ENCODE measurements around the gene IGSF3.

The IGSF3 gene

DNA sequence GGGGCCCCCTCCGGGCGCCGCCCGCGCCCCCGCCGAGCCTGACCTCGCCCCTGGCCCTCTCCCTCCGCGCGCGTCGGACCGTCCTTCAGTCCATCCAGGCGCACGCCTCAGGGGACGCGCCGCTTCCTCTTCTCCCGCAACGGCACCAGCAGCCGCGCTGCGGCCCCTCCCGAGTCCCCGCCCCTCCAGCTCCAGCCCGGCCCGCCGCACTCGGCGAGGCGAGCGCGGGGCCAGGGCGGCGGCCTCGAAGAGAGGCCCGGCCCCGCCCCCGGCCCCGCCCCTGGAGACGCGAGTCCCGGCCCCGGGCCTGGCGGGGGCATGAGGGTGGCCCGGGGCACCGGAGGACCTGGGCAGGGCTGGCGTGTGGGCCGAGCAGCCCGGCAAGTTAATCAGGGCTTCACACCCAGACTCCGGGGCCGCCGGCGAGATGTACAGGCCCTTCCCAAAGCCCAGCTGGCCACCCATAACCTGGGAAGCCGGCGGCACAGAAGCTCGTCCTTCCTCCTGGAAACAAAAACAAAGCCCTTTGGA is at the start of gene IGSF3:
Gene IGSF3 (minus strand): TSS at position 159 of the 531 bp plus-strand sequence. CDS start 1,407 bp downstream, outside the sequence.
- Mint-ChIP-seq H3K4me1 (peaks cover 4% of the 10 kb centered on the region), H3K27ac (no peak within 1 kb of the TSS), H3K36me3 (no peaks in the 10 kb centered on the region), H3K4me3 (peak within 1 kb of the TSS; percentile 81), H3K27me3 (peaks cover 44% of the 10 kb centered on the region), H3K9me3 (no peaks in the 10 kb centered on the region)

DNA sequence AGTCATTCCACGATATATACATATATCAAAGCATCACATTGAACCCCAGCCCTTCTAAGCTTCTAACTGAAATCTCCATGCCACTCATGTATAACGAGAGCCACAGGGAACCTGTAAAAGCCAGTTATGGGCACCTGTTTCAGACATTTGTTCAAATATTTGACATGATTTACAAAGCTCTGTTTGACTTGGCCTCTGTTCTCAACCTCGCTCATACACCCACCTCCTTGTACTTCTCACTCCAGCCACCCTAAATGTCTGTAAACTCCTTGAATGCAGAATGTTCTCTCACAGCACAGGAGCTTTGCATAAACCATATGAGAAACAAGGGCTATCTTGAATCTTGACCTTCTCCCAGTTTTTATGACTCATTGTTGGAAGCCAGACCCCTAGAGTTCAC is 49.8 kb upstream of the IGSF3 start:
- Mint-ChIP-seq H3K9me3 (no peaks in the 10 kb centered on the region), H3K27ac (no peak overlapping the region), H3K4me1 (peaks cover 5% of the 10 kb centered on the region), H3K27me3 (no peaks in the 10 kb centered on the region), H3K4me3 (no peak overlapping the region), H3K36me3 (peaks cover 1% of the 10 kb centered on the region)

DNA sequence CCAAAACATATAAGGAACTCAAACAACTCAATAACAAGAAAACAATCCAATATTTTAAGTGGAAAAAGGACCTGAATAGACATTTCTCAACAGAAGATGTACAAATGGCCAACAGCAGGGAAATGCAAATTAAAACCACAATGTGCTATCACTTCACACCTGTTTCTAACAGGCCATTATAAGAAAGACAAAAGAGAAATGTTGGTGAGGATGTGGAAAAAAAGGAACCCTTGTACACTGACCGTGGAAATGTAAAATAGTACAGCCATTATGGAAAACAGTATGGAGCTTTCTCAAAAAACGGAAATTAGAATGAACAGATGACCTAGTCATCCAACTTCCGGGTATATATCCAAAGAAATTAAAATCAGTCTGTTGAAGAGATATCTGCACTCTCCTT is 48.9 kb upstream of the IGSF3 start:
- H3K36me3 Mint-ChIP-seq = peaks cover 1% of the 10 kb centered on the region
- H3K4me3 Mint-ChIP-seq = no peak overlapping the region
- no peaks in the 10 kb centered on the region for H3K9me3 Mint-ChIP-seq
- peaks cover 9% of the 10 kb centered on the region for H3K4me1 Mint-ChIP-seq
- no peak overlapping the region for H3K27ac Mint-ChIP-seq
- no peaks in the 10 kb centered on the region for H3K27me3 Mint-ChIP-seq

DNA sequence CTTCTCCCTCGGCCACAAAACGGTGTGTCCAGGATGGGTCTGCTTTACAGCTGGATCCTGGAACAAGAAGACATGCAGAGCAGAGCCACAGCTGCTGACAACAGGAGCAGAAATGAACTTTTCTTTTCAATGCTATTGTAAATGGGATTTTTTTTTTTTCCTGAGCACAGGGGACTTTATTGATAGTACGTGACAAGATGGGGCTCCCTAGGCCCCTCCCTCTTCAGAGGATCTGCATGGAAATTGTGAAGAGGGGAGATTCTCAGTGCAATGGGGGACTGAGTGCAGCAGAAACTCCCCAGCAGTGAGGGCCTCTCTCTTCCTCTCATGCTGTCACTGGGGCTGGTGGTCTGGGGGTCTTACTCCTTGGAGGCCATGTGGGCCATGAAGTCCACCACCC is 45.9 kb upstream of the IGSF3 start:
- Mint-ChIP-seq H3K36me3 (peaks cover 1% of the 10 kb centered on the region), H3K27me3 (peaks cover 1% of the 10 kb centered on the region), H3K9me3 (no peaks in the 10 kb centered on the region), H3K4me1 (peaks cover 13% of the 10 kb centered on the region), H3K4me3 (no peak overlapping the region), H3K27ac (no peak overlapping the region)

DNA sequence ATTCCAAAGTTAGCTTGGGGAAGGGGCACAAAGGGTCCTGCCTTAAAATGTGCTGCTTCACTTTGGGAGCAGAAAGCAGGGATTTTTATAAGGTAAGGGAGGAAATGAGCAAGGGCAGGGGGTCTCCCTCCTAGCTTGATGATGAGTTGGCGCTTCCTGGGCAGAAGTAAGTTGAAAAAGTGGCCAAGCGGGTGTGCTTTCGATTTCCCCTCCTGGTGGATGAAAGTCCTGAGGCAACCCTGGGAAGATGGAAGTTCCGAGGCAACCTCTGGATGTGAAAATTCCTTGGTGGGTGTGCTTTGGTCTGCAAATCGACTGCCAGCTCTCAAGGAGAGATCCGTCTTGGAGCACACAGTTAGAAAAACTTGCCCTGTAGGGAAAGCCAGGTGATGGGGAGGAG is 45.0 kb upstream of the IGSF3 start:
- Mint-ChIP-seq H3K9me3 (no peaks in the 10 kb centered on the region), H3K27me3 (peaks cover 1% of the 10 kb centered on the region), H3K4me3 (no peak overlapping the region), H3K4me1 (peaks cover 13% of the 10 kb centered on the region), H3K36me3 (peaks cover 1% of the 10 kb centered on the region), H3K27ac (no peak overlapping the region)

DNA sequence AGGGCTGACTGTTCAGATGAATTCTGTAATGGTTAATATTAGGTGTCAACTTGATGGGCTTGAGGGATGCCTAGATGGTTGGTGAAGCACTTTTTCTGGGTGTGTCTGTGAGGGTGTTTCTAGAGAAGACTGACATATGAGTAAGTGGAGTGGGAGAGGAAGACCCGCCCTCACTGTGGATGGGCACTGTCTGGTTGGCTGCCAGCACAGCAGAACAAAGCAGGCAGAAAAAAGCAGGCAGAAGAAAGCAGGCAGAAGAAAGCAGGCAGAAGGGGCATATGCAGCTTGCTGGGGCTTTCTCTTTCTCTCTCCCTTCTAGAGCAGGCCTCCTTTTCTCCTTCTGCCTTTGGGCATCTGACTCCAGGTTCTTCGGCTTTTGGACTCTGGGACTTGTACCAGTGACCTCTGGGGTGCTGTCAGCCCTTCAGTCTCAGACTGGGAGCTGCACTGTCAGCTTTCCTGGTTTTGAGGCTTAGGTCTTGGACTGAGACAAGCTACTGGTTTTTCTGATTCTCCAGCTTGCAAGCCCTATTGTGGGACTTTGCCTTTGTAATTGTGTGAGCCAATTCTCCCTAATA is 43.8 kb upstream of the IGSF3 start:
- peaks cover 1% of the 10 kb centered on the region for H3K36me3 Mint-ChIP-seq
- H3K27ac Mint-ChIP-seq = no peak overlapping the region
- peaks cover 1% of the 10 kb centered on the region for H3K27me3 Mint-ChIP-seq
- no peak overlapping the region for H3K4me3 Mint-ChIP-seq
- no peaks in the 10 kb centered on the region for H3K9me3 Mint-ChIP-seq
- peaks cover 13% of the 10 kb centered on the region for H3K4me1 Mint-ChIP-seq

DNA sequence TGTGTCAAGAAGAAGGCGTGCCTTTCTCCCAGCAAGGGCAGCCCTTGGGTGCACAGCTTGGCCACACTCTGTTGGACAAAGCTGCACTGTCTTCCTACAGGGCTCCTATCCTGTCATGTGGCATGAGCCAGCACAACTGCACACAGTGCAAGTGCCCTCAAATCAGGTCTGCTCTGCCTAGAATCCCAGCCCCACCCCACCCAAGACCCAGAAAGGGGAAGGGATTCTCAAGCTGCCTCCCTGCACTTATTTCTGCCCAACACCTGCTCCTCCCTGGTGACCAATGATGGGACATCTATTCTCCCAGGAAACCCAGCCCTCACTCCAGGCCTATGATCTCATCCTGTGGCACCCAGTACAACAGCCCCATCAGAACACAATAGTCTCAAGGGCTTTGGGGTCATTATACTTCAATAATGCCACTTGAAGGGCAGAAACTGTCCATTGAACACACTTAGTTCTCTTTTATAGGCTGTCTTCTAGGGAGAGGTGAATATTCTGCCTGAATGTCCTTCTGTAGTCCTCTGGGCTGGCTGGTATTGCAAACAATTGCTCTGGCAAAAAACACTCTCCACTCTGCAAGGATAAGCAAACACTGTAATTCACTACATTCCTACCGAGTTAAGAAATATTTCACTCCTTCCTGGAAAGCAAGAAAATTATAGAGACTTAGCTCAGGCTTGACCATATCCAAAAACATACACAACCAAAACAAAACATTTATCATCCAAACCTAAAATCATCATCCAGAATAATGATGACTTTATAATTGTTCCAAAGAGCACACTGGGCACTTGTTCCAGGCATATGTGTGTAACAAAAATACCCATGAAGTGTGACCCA is 43.1 kb upstream of the IGSF3 start:
- no peaks in the 10 kb centered on the region for H3K9me3 Mint-ChIP-seq
- no peaks in the 10 kb centered on the region for H3K36me3 Mint-ChIP-seq
- peaks cover 1% of the 10 kb centered on the region for H3K27me3 Mint-ChIP-seq
- H3K27ac Mint-ChIP-seq = no peak overlapping the region
- no peak overlapping the region for H3K4me3 Mint-ChIP-seq
- peaks cover 13% of the 10 kb centered on the region for H3K4me1 Mint-ChIP-seq

DNA sequence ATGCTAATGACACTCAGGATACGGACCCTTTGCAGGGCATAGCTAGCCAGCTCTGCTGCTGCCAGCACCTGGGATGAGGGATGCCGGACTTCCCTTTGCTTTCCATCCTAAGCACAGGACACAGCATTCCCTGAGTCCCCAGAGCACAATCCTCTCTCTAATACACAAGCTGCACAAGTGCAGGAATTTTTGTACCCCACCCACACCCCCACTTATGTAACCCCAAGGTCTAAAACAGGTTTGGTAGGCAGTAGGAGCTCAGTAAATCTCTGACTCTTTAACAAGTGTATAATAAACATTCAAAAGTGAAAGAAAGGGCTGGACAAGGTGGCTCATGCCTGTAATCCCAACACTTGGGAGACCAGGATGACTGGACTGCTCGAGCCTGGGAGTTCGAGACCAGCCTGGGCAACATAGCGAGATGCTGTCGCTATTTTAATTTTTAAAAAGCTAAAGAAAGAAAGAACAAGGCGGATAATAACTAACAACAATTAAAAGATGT is 42.2 kb upstream of the IGSF3 start:
- Mint-ChIP-seq H3K4me1 (peaks cover 13% of the 10 kb centered on the region), H3K27me3 (peaks cover 1% of the 10 kb centered on the region), H3K9me3 (no peaks in the 10 kb centered on the region), H3K36me3 (no peaks in the 10 kb centered on the region), H3K27ac (no peak overlapping the region), H3K4me3 (no peak overlapping the region)

DNA sequence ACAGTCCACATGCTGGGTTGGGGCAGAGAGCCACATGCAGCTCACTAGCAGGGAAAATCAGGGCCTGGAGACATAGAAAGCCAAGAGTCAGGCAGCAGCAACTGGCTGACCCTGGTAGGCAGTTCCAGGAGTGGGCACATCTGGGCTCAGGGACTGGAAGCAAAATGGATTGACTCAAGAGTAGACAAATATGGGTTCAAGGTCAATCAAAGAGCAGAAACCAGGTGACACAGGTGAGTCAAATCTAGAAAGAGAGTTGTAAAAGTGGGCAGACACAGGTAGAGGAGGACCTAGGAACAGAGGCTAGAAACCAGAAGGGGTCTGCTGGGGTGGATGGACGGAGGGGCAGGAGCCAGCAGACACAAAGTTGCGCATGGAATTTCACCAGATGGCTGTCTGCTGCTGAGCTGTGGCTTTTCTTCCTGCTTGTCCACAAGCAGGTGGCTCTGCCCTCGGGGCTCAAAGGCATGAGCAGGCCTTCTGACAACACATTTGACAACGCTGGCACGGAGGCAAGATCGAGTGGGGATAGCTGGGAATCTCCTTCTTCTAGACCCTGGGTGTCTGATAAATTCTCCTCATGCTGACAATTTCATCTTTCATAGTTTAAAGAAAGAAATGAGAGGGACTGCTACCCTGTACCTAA is 40.8 kb upstream of the IGSF3 start:
- Mint-ChIP-seq H3K4me3 (no peak overlapping the region), H3K27me3 (peaks cover 1% of the 10 kb centered on the region), H3K36me3 (peaks cover 2% of the 10 kb centered on the region), H3K27ac (no peak overlapping the region), H3K4me1 (peaks cover 13% of the 10 kb centered on the region), H3K9me3 (no peaks in the 10 kb centered on the region)

DNA sequence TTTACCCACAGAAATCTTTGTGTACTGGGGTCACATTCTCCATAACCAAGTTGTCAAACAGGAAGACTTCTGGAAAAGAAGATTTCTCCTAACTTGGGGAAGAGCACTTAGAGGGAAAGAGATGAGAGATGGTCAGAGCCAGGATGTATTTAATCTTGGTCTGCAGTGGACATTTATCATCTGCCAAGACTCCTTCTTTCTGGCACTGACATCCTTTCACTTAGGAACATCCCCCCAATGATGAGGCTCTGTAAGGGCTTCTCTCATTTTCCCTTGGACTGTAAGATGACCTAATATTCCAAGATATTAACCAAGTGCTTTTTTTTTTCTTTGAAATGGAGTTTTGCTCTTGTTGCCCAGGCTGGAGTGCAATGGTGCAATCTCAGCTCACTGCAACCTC is 39.3 kb upstream of the IGSF3 start:
- Mint-ChIP-seq H3K4me3 (no peak overlapping the region), H3K36me3 (peaks cover 2% of the 10 kb centered on the region), H3K4me1 (peaks cover 3% of the 10 kb centered on the region), H3K27me3 (peaks cover 1% of the 10 kb centered on the region), H3K27ac (peak overlapping the region; percentile 19), H3K9me3 (no peaks in the 10 kb centered on the region)

DNA sequence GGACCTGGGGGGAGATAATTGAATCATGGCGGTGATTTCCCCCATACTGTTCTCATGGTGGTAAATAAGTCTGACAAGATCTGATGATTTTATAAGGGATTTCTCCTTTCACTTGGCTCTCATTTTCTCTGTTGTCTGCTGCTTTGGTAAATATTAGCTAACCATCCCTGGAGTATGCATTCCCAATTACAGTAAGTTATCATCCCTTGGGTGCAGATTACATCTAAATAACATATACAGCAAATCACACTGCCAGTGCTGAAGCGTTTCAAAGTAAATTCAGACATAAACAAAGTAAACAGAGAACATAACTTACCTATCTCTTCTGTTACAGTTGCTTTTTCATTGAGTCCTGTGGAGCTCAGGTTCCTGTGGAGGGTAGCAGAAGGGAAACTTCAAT is 38.6 kb upstream of the IGSF3 start:
- peaks cover 1% of the 10 kb centered on the region for H3K27me3 Mint-ChIP-seq

DNA sequence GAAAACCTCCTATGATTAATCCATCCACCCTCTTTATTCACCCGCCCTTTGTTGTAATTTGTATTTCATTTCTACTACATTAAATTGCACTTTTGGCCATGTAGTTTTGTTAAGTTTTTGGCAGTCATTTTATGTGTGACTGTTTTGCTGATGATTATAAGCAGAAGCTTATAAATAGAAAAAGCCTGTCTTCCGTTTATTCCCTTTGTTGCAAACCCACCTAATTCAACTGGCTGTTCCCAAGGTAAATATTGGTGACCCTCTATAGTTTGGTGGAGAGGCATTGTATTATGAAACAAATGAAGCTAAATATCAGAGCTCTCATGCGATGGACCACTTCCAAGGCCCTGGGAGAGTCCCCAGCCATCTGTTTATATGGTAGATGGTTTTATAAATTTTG is 36.7 kb upstream of the IGSF3 start:
- Mint-ChIP-seq H3K27me3 (peaks cover 1% of the 10 kb centered on the region), H3K9me3 (no peaks in the 10 kb centered on the region), H3K36me3 (peaks cover 4% of the 10 kb centered on the region), H3K4me3 (no peak overlapping the region), H3K4me1 (no peaks in the 10 kb centered on the region), H3K27ac (no peak overlapping the region)

More for the DNA sequence above, 38.6 kb upstream of the IGSF3 start:
- Mint-ChIP-seq H3K9me3 (no peaks in the 10 kb centered on the region), H3K4me3 (no peak overlapping the region), H3K4me1 (peaks cover 2% of the 10 kb centered on the region), H3K36me3 (peaks cover 4% of the 10 kb centered on the region), H3K27ac (no peak overlapping the region)

DNA sequence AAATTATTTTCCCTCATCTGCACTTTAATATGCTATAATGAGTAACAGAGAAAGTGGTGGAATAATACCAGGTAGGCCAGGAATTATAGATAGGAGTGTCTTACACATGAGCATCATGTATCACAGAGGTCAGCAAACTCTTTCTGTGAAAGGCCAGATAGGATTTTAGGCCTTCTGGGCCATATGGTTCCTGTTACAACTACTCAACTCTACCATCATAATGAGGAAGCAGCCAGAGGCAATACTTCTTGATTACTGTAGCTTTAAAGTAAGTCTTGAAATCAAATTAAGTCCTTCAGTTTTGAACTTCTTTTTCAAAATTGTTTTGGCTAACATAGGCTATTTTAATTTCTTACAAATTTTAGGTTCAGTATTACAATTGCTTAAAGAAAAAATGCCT is 32.1 kb upstream of the IGSF3 start:
- no peaks in the 10 kb centered on the region for H3K9me3 Mint-ChIP-seq
- no peak overlapping the region for H3K4me3 Mint-ChIP-seq
- peaks cover 4% of the 10 kb centered on the region for H3K36me3 Mint-ChIP-seq
- H3K27ac Mint-ChIP-seq = no peak overlapping the region
- H3K27me3 Mint-ChIP-seq = no peaks in the 10 kb centered on the region
- no peaks in the 10 kb centered on the region for H3K4me1 Mint-ChIP-seq

DNA sequence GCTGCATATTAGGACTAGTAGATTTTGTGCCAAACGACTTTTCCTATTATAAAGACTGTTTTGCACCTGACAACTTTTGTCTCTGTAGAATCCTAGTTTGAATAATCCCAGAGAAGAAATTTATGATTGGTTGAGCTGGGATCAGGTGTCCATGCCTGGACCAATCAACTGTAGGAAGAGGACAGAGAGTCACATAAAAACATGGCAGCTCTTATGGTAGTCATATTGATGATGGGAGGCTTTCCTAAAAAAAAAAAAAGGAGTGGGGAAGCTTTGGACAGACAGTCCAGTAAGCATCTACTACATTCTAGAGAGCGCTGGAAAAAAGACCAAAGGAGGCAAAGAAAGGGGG is 30.7 kb upstream of the IGSF3 start:
- no peaks in the 10 kb centered on the region for H3K4me1 Mint-ChIP-seq
- no peak overlapping the region for H3K4me3 Mint-ChIP-seq
- H3K27ac Mint-ChIP-seq = no peak overlapping the region
- H3K9me3 Mint-ChIP-seq = no peaks in the 10 kb centered on the region
- peaks cover 2% of the 10 kb centered on the region for H3K36me3 Mint-ChIP-seq
- H3K27me3 Mint-ChIP-seq = no peaks in the 10 kb centered on the region

DNA sequence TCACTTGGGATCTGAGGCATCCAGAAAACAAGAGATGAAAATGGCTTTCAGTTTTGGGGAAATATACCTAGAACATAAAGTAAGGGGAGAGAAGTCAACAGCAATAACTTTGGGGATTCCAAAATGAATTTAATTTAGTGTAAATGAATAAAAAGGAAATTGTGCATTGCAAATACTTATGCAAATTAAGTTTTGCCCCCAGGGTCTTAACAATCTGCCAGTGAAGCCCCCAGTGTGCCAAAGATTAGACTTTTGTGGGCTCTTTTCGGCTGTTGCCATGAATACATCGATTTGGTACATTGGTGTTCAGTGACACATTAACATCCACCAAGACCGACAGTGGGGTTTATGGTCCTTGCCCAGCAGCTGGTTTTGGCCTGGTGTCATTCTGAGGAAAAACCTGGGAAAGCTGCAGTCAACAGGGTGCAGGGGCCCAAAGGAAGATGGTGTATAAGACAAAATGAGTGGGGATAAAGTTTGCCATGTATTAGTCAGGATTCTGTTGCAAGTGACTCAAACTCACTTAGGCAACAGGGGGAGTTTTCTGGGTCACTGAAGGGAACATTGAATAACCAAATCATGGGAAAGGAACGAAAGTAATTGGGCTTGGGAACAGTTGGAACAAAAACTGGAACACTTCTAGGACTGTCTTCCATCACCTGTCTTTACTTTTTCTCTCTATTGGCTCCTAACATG is 30.2 kb upstream of the IGSF3 start:
- Mint-ChIP-seq H3K27me3 (no peaks in the 10 kb centered on the region), H3K4me3 (no peak overlapping the region), H3K27ac (no peak overlapping the region), H3K4me1 (no peaks in the 10 kb centered on the region), H3K36me3 (peaks cover 2% of the 10 kb centered on the region), H3K9me3 (no peaks in the 10 kb centered on the region)
